Anterior cingulate cortex (tissue), 58 donors: ENCODE results near the gene RHCE.
"Not testable (repeated sequence)": the region's sequence is repeated elsewhere in the genome, so short reads cannot be mapped to it uniquely, and the experiment has no call there.

Source experiments
- DNase-seq, 58 donors: peaks; one replicate each; lab custom pipeline; 2025; lab: John Stamatoyannopoulos, UW

RHCE gene

GRCh38 chr1:25420715-25421114 is at the start of gene RHCE:
TSS of gene RHCE (minus strand) at chr1:25420825. CDS start at chr1:25420786, 39 bp downstream.
- DNase-seq, result not testable (repeated sequence)

GRCh38 chr1:25469177-25469576 is 48.6 kb upstream of the RHCE start:
- no peak for DNase-seq

- no peak for DNase-seq
Measured at GRCh38 chr1:25468033-25468432, 47.4 kb upstream of the RHCE start.

- no peak for DNase-seq
Measured at GRCh38 chr1:25467616-25468015, 47.0 kb upstream of the RHCE start.

GRCh38 chr1:25467193-25467592 is 46.6 kb upstream of the RHCE start:
- no peak for DNase-seq

GRCh38 chr1:25462732-25463131 is 42.1 kb upstream of the RHCE start:
- DNase-seq, result no peak

- DNase-seq, result no peak
Measured at GRCh38 chr1:25461849-25462248, 41.2 kb upstream of the RHCE start.

- not testable (repeated sequence) for DNase-seq
Measured at GRCh38 chr1:25460816-25461215, 40.2 kb upstream of the RHCE start.

- DNase-seq, result no peak
Measured at GRCh38 chr1:25460020-25460419, 39.4 kb upstream of the RHCE start.

GRCh38 chr1:25458541-25459298 is 38.1 kb upstream of the RHCE start:
- DNase-seq, result no peak

- DNase-seq, result no peak
Measured at GRCh38 chr1:25456502-25456901, 35.9 kb upstream of the RHCE start.

GRCh38 chr1:25451908-25452307 is 31.3 kb upstream of the RHCE start:
- no peak for DNase-seq

GRCh38 chr1:25450891-25451290 is 30.3 kb upstream of the RHCE start:
- no peak for DNase-seq

GRCh38 chr1:25447547-25447946 is 26.9 kb upstream of the RHCE start:
- no peak for DNase-seq

GRCh38 chr1:25445993-25446538 is 25.4 kb upstream of the RHCE start:
- no peak for DNase-seq

- not testable (repeated sequence) for DNase-seq
Measured at GRCh38 chr1:25444604-25445003, 24.0 kb upstream of the RHCE start.

GRCh38 chr1:25443030-25443699 is 22.5 kb upstream of the RHCE start:
- no peak for DNase-seq

- no peak for DNase-seq
Measured at GRCh38 chr1:25442178-25442577, 21.6 kb upstream of the RHCE start.

GRCh38 chr1:25439287-25439686 is 18.7 kb upstream of the RHCE start:
- peak in 3 of 58 donors; percentile 2 to 27 (median 18) for DNase-seq

- no peak for DNase-seq
Measured at GRCh38 chr1:25437672-25438071, 17.0 kb upstream of the RHCE start.

- DNase-seq, result no peak
Measured at GRCh38 chr1:25435397-25436108, 14.9 kb upstream of the RHCE start.
